ENCODE data around the gene PROK2. TPM values are rescaled to one million over a fixed set of nuclear protein-coding genes. Genes with fewer than 3 reads are reported as not detected.

Gene PROK2
- total RNA-seq, 2 experiments from 2014 or later, result 1.3 to 1.4 TPM

GRCh38 chr3:71801986-71802385 lies 17.0 kb upstream of the PROK2 start:
- no peak for TF ChIP-seq CTCF (IDR thresholded peaks at IDR 0.05)
- no peak overlapping the region for H3K27ac Mint-ChIP-seq
- H3K36me3 ChIP-seq (ENCODE audit: insufficient read depth, low read length), result no peaks in the 10 kb centered on the region
- ChIA-PET CTCF (no interaction called here), POLR2A (no interaction called here)
- no peaks in the 10 kb centered on the region for H3K4me1 Mint-ChIP-seq (ENCODE audit: low read depth)
- H3K27me3 Mint-ChIP-seq, result peaks cover 17% of the 10 kb centered on the region
- peaks cover 0 to 3% of the 10 kb centered on the region in 2 experiments for H3K27me3 ChIP-seq (ENCODE audit: control insufficient read depth in 1 of 2, insufficient read depth in 2 of 2, low read length in 2 of 2)
- H3K4me3 Mint-ChIP-seq, result no peak overlapping the region
- no peaks in the 10 kb centered on the region for H3K9me3 ChIP-seq (ENCODE audit: control insufficient read depth in 1 of 2, insufficient read depth in 1 of 2, low read length in 2 of 2)
- intact Hi-C loops (cut with DNase I, micrococcal nuclease), result no loop called here
- no peaks in the 10 kb centered on the region for H3K36me3 Mint-ChIP-seq (ENCODE audit: low read depth)
- DNase-seq (no peak), ATAC-seq (ENCODE audit: poor library complexity) (no peak)
- H3K27ac ChIP-seq (ENCODE audit: low read depth in 1 of 2, low read length in 2 of 2), result no peak overlapping the region
- no peaks in the 10 kb centered on the region for H3K9me3 Mint-ChIP-seq
- no peaks in the 10 kb centered on the region for H3K4me1 ChIP-seq (ENCODE audit: insufficient read depth, low read length)
- H3K4me3 ChIP-seq (ENCODE audit: low read length), result no peak overlapping the region

- CTCF ChIA-PET, result no interaction called here
- Histone ChIP-seq H3K36me3 (ENCODE audit: insufficient read depth, low read length) (no peaks in the 10 kb centered on the region), H3K4me3 (ENCODE audit: low read length) (no peak overlapping the region), H3K27ac (ENCODE audit: low read depth in 1 of 2, low read length in 2 of 2) (no peak overlapping the region), H3K27me3 (ENCODE audit: control insufficient read depth in 1 of 2, insufficient read depth in 2 of 2, low read length in 2 of 2) (peaks cover 0 to 3% of the 10 kb centered on the region in 2 experiments), H3K9me3 (ENCODE audit: control insufficient read depth in 1 of 2, insufficient read depth in 1 of 2, low read length in 2 of 2) (no peaks in the 10 kb centered on the region), H3K4me1 (ENCODE audit: insufficient read depth, low read length) (no peaks in the 10 kb centered on the region)
- Mint-ChIP-seq H3K9me3 (no peaks in the 10 kb centered on the region), H3K36me3 (ENCODE audit: low read depth) (no peaks in the 10 kb centered on the region), H3K4me3 (no peak overlapping the region), H3K27me3 (peaks cover 12% of the 10 kb centered on the region), H3K4me1 (ENCODE audit: low read depth) (no peaks in the 10 kb centered on the region), H3K27ac (no peak overlapping the region)
- ATAC-seq (ENCODE audit: poor library complexity) (no peak), DNase-seq (no peak)
- no peak for TF ChIP-seq CTCF (IDR thresholded peaks at IDR 0.05)
- intact Hi-C loops (cut with DNase I, micrococcal nuclease), result no loop called here
- POLR2A ChIA-PET, result no interaction called here
These were observed 15.1 kb upstream of the PROK2 start for GRCh38 chr3:71800023-71800422.

- Mint-ChIP-seq H3K4me3 (no peak overlapping the region), H3K36me3 (ENCODE audit: low read depth) (no peaks in the 10 kb centered on the region), H3K27me3 (peaks cover 12% of the 10 kb centered on the region), H3K27ac (no peak overlapping the region), H3K4me1 (ENCODE audit: low read depth) (no peaks in the 10 kb centered on the region), H3K9me3 (no peaks in the 10 kb centered on the region)
- POLR2A ChIA-PET, result no interaction called here
- Histone ChIP-seq H3K4me1 (ENCODE audit: insufficient read depth, low read length) (no peaks in the 10 kb centered on the region), H3K36me3 (ENCODE audit: insufficient read depth, low read length) (no peaks in the 10 kb centered on the region), H3K9me3 (ENCODE audit: control insufficient read depth in 1 of 2, insufficient read depth in 1 of 2, low read length in 2 of 2) (no peaks in the 10 kb centered on the region), H3K27me3 (ENCODE audit: control insufficient read depth in 1 of 2, insufficient read depth in 2 of 2, low read length in 2 of 2) (peaks cover 0 to 3% of the 10 kb centered on the region in 2 experiments), H3K27ac (ENCODE audit: low read depth in 1 of 2, low read length in 2 of 2) (no peak overlapping the region), H3K4me3 (ENCODE audit: low read length) (no peak overlapping the region)
- intact Hi-C loops (cut with DNase I, micrococcal nuclease), result no loop called here
- DNase-seq, result no peak
- no peak for TF ChIP-seq CTCF (IDR thresholded peaks at IDR 0.05)
- CTCF ChIA-PET, result no interaction called here
- no peak for ATAC-seq (ENCODE audit: poor library complexity)
These were observed 12.5 kb upstream of the PROK2 start for GRCh38 chr3:71797455-71797854.
